H9 (cell line): ENCODE results near the gene KCNG1. TPM values are rescaled to one million over a fixed set of nuclear protein-coding genes. Genes with fewer than 3 reads are reported as not detected.

Experiments used
- DNase-seq: peaks from one replicate; pipeline ENCODE4 v3.0.0-alpha.2; 2017
- H2AFZ ChIP-seq: one replicate; pipeline ENCODE4 v1.6.1; 2013; ENCODE audit warnings: mild to moderate bottlenecking, low read length, control low read depth, moderate library complexity
- H2AK5ac ChIP-seq: 2 replicates; pipeline ENCODE4 v1.6.1; 2013; ENCODE audit warnings: low read length, control low read depth, mixed read lengths; ENCODE audit not compliant: insufficient read length
- H2BK120ac ChIP-seq: one replicate; pipeline ENCODE4 v1.6.1; 2013; ENCODE audit warnings: low read depth, mild to moderate bottlenecking, low read length, control low read depth, inconsistent platforms; ENCODE audit not compliant: poor library complexity, severe bottlenecking
- H2BK12ac ChIP-seq: 2 replicates; pipeline ENCODE4 v1.6.1; 2013; ENCODE audit warnings: low read length, control low read depth, mixed read lengths, low read depth; ENCODE audit not compliant: insufficient read length
- H2BK15ac ChIP-seq: 2 replicates; pipeline ENCODE4 v1.6.1; 2013; ENCODE audit warnings: low read depth, low read length, control low read depth
- H2BK20ac ChIP-seq: one replicate; pipeline ENCODE4 v1.6.1; 2013; ENCODE audit warnings: low read depth, mild to moderate bottlenecking, low read length, control low read depth, inconsistent platforms; ENCODE audit not compliant: poor library complexity, severe bottlenecking
- H2BK5ac ChIP-seq: 2 replicates; pipeline ENCODE4 v1.6.1; 2013; ENCODE audit warnings: low read length, control low read depth, mixed read lengths; ENCODE audit not compliant: insufficient read length
- H3K14ac ChIP-seq: 2 replicates; pipeline ENCODE4 v1.6.1; 2013; ENCODE audit warnings: low read length, control low read depth; ENCODE audit not compliant: insufficient read depth
- H3K18ac ChIP-seq: 2 replicates; pipeline ENCODE4 v1.6.1; 2013; ENCODE audit warnings: low read depth, mild to moderate bottlenecking, mixed read lengths, low read length, control low read depth; ENCODE audit not compliant: insufficient read length
- H3K23ac ChIP-seq: 2 replicates; pipeline ENCODE4 v1.6.1; 2013; ENCODE audit warnings: low read length, control low read depth, mixed read lengths, low read depth; ENCODE audit not compliant: insufficient read length
- H3K23me2 ChIP-seq: 2 replicates; pipeline ENCODE4 v1.6.1; 2013; ENCODE audit warnings: low read depth, mild to moderate bottlenecking, mixed read lengths, low read length, control low read depth; ENCODE audit not compliant: insufficient read length, poor library complexity, severe bottlenecking
- H3K27ac ChIP-seq: 2 replicates; pipeline ENCODE4 v1.5.1; 2013; ENCODE audit warnings: low read length, control low read depth, mixed read lengths, low read depth; ENCODE audit not compliant: insufficient read length
- H3K27me3 ChIP-seq: 2 replicates; pipeline ENCODE4 v1.6.1; 2013; ENCODE audit warnings: low read length, control low read depth, inconsistent platforms; ENCODE audit not compliant: insufficient read depth
- H3K4ac ChIP-seq: 2 replicates; pipeline ENCODE4 v1.6.1; 2013; ENCODE audit warnings: low read depth, mild to moderate bottlenecking, control low read depth, inconsistent platforms, low read length, moderate library complexity
- H3K4me1 ChIP-seq: 2 replicates; pipeline ENCODE4 v1.6.1; 2013; ENCODE audit warnings: low read length, control low read depth, inconsistent platforms; ENCODE audit not compliant: insufficient read depth
- H3K4me2 ChIP-seq: 2 replicates; pipeline ENCODE4 v1.6.1; 2013; ENCODE audit warnings: low read length, control low read depth, mixed read lengths; ENCODE audit not compliant: insufficient read length, insufficient read depth
- H3K56ac ChIP-seq: 2 replicates; pipeline ENCODE4 v1.6.1; 2013; ENCODE audit warnings: low read depth, mild to moderate bottlenecking, mixed read lengths, low read length, control low read depth; ENCODE audit not compliant: insufficient read length
- H3K79me1 ChIP-seq: 2 replicates; pipeline ENCODE4 v1.6.1; 2013; ENCODE audit warnings: low read depth, mild to moderate bottlenecking, moderate library complexity, low read length, control low read depth, inconsistent platforms; ENCODE audit not compliant: insufficient read depth, poor library complexity, severe bottlenecking
- H3K79me2 ChIP-seq: 2 replicates; pipeline ENCODE4 v1.6.1; 2013; ENCODE audit warnings: low read length, control low read depth, inconsistent platforms; ENCODE audit not compliant: insufficient read depth
- H3K9ac ChIP-seq: 2 replicates; pipeline ENCODE4 v1.6.1; 2013; ENCODE audit warnings: low read length, control low read depth, mixed read lengths; ENCODE audit not compliant: insufficient read length; ENCODE audit errors: extremely low read depth
- H3K9me3 ChIP-seq: one replicate; pipeline ENCODE4 v1.6.1; 2013; ENCODE audit warnings: low read depth, low read length, inconsistent platforms; ENCODE audit not compliant: control insufficient read depth
- H3T11ph ChIP-seq: one replicate; pipeline ENCODE4 v1.6.1; 2013; ENCODE audit warnings: mild to moderate bottlenecking, low read length, control low read depth, inconsistent platforms
- H4K20me1 ChIP-seq: one replicate; pipeline ENCODE4 v1.6.1; 2013; ENCODE audit not compliant: control insufficient read depth, insufficient read length, insufficient read depth
- H4K5ac ChIP-seq: 2 replicates; pipeline ENCODE4 v1.6.1; 2013; ENCODE audit warnings: low read depth, mild to moderate bottlenecking, mixed read lengths, low read length, control low read depth; ENCODE audit not compliant: insufficient read length
- H4K8ac ChIP-seq: replicated peaks from 2 replicates; pipeline ENCODE4 v1.6.1; 2013; ENCODE audit warnings: low read length, control low read depth, mixed read lengths, low read depth; ENCODE audit not compliant: insufficient read length
- H4K91ac ChIP-seq: 2 replicates; pipeline ENCODE4 v1.6.1; 2013; ENCODE audit warnings: low read depth, mild to moderate bottlenecking, moderate library complexity, mixed read lengths, low read length, control low read depth; ENCODE audit not compliant: insufficient read length
- H3K27ac Mint-ChIP-seq, 3 experiments: 2 replicates in 2 of 3; 3 replicates in 1 of 3; pipeline ENCODE4 v1.8.0; 2020 to 2021; ENCODE audit warnings: mixed read lengths in 3 of 3, mild to moderate bottlenecking in 1 of 3, moderate library complexity in 1 of 3
- H3K27me3 Mint-ChIP-seq: 2 replicates; pipeline ENCODE4 v1.8.0; 2021; ENCODE audit warnings: low read depth, mild to moderate bottlenecking, moderate library complexity, mixed read lengths
- H3K36me3 Mint-ChIP-seq, 3 experiments: 2 replicates in 2 of 3; 3 replicates in 1 of 3; pipeline ENCODE4 v1.8.0; 2020 to 2021; ENCODE audit warnings: low read depth in 3 of 3, mixed read lengths in 3 of 3; ENCODE audit not compliant: insufficient read depth in 1 of 3
- H3K4me1 Mint-ChIP-seq, 2 experiments: 2 replicates each; pipeline ENCODE4 v1.8.0; 2020; ENCODE audit warnings: mixed read lengths in 2 of 2
- H3K4me3 Mint-ChIP-seq, 2 experiments: 2 replicates in 1 of 2; 3 replicates in 1 of 2; pipeline ENCODE4 v1.8.0; 2020 to 2021; ENCODE audit warnings: mild to moderate bottlenecking in 2 of 2, mixed read lengths in 2 of 2, moderate library complexity in 1 of 2
- H3K9me3 Mint-ChIP-seq, 2 experiments: 2 replicates in 1 of 2; 3 replicates in 1 of 2; pipeline ENCODE4 v1.8.0; 2020; ENCODE audit warnings: mild to moderate bottlenecking in 2 of 2, mixed read lengths in 2 of 2, moderate library complexity in 1 of 2
- CTCF ChIP-seq: fragments of 200-600 bp; sonication (generic); conservative IDR thresholded peaks from 3 replicates; pipeline ENCODE4 v1.8.0; 2021; ENCODE audit warnings: antibody characterized with exemption, mild to moderate bottlenecking
- WGBS: extraction: QIAGEN DNeasy Blood & Tissue Kit; methylation state at CpG from one replicate; pipeline ENCODE4 v1.1.7; 2013; ENCODE audit warnings: missing lambda C conversion rate, low lambda C conversion rate, mixed read lengths; ENCODE audit not compliant: insufficient read length; ENCODE audit errors: extremely low coverage; 5-methylcytosine and 5-hydroxymethylcytosine counted together
- total RNA-seq: library from RNA; stranded (reverse); gene quantifications from 2 replicates; pipeline ENCODE4 v1.2.1, GENCODE V29; 2021

The KCNG1 gene
- total RNA-seq, 1 experiment from 2014 or later, result 13.2 TPM

GRCh38 chr20:51044796-51045195, 21.9 kb upstream of the KCNG1 start:
- Histone ChIP-seq H3K79me1 (no peaks in the 10 kb centered on the region), H4K5ac (no peak overlapping the region), H2BK5ac (no peak overlapping the region), H3K4me1 (no peaks in the 10 kb centered on the region), H3K23ac (no peak overlapping the region), H4K20me1 (no peaks in the 10 kb centered on the region), H3K9me3 (no peaks in the 10 kb centered on the region), H3K56ac (no peak overlapping the region), H3K79me2 (no peaks in the 10 kb centered on the region), H3T11ph (no peak overlapping the region), H3K4ac (no peak overlapping the region), H2BK12ac (no peak overlapping the region), H4K8ac (no peak overlapping the region), H3K4me2 (no peak overlapping the region), H2AK5ac (no peak overlapping the region), H3K9ac (no peak overlapping the region), H3K27ac (no peak overlapping the region), H3K14ac (no peak overlapping the region), H3K18ac (no peak overlapping the region), H3K27me3 (no peaks in the 10 kb centered on the region), H2BK15ac (no peak overlapping the region), H2BK120ac (no peak overlapping the region), H3K23me2 (no peaks in the 10 kb centered on the region), H2AFZ (no peak overlapping the region), H4K91ac (no peak overlapping the region), H2BK20ac (no peak overlapping the region)
- H3K27me3 Mint-ChIP-seq, result peaks cover 3% of the 10 kb centered on the region
- H3K36me3 Mint-ChIP-seq, result no peaks in the 10 kb centered on the region; a peak in 2 of 7 replicates
- no CpG with 5 or more reads among the region's 3 CpGs for WGBS
- no peak for DNase-seq
- TF ChIP-seq CTCF, result no peak
- H3K4me1 Mint-ChIP-seq, result peaks cover 0 to 3% of the 10 kb centered on the region in 2 experiments; a peak in 1 of 4 replicates
- H3K4me3 Mint-ChIP-seq, result no peak overlapping the region
- H3K27ac Mint-ChIP-seq, result no peak overlapping the region
- no peaks in the 10 kb centered on the region; a peak in 2 of 5 replicates for H3K9me3 Mint-ChIP-seq
